Stomach (tissue), 9 donors: Measurements from ENCODE around the gene CYP26B1. TPM values are rescaled to one million over a fixed set of nuclear protein-coding genes. Genes with fewer than 3 reads are reported as not detected.

ENCODE experiments used
- DNase-seq, 2 donors: peaks; one replicate each; pipeline versions ENCODE4 v3.0.0 to v3.0.0-alpha.2; 2013 to 2019
- H3K27ac ChIP-seq, 5 donors: fragments of 200-600 bp in 4 of 5; sonication (generic) in 4 of 5; one replicate each; pipeline ENCODE4 v1.5.1; 2013 to 2019; ENCODE audit warnings: mild to moderate bottlenecking in 1 of 5, moderate library complexity in 1 of 5
- H3K27me3 ChIP-seq, 3 donors: fragments of 200-600 bp; sonication (generic); one replicate each; pipeline ENCODE4 v1.5.1; 2017 to 2019; ENCODE audit warnings: mixed run types in 1 of 3
- H3K36me3 ChIP-seq, 4 donors: fragments of 200-600 bp; sonication (generic); 1 replicate in 3 of 4; 2 replicates in 1 of 4; pipeline ENCODE4 v1.5.1; 2016 to 2019
- H3K4me1 ChIP-seq, 4 donors: fragments of 200-600 bp; sonication (generic); one replicate each; pipeline ENCODE4 v1.5.1; 2016 to 2019
- H3K4me3 ChIP-seq, 4 donors: fragments of 200-600 bp; sonication (generic) in 3 of 4; one replicate each; pipeline ENCODE4 v1.5.1; 2016 to 2019; ENCODE audit warnings: mild to moderate bottlenecking in 1 of 4
- H3K9me3 ChIP-seq, 4 donors: fragments of 200-600 bp; sonication (generic); one replicate each; pipeline ENCODE4 v1.5.1; 2016 to 2019
- CTCF ChIP-seq, 7 experiments: fragments of 450-650 bp in 4 of 7; fragments of 200-600 bp in 3 of 7; sonication (generic) in 3 of 7; IDR thresholded peaks; one replicate each; pipeline ENCODE4 v1.5.1; 2016 to 2019; ENCODE audit warnings: antibody characterized with exemption in 7 of 7, control low read depth in 2 of 7, mild to moderate bottlenecking in 1 of 7
- EP300 ChIP-seq: sonication (generic); formaldehyde crosslinking; IDR thresholded peaks from one replicate; pipeline ENCODE4 v1.6.1; 2017; ENCODE audit warnings: antibody characterized with exemption
- POLR2A ChIP-seq, 4 donors: fragments of 450-650 bp; IDR thresholded peaks; one replicate each; pipeline ENCODE4 v1.6.1; 2016; ENCODE audit warnings: antibody characterized with exemption in 4 of 4, control low read depth in 2 of 4, mild to moderate bottlenecking in 1 of 4, moderate library complexity in 1 of 4
- POLR2AphosphoS5 ChIP-seq, 3 donors: sonication (generic); formaldehyde crosslinking; IDR thresholded peaks; one replicate each; pipeline ENCODE4 v1.6.1; 2016; ENCODE audit warnings: antibody characterized with exemption in 3 of 3
- WGBS, 5 donors: extraction: QIAGEN DNeasy Blood & Tissue Kit in 3 of 5; methylation state at CpG; one replicate each; pipeline versions ENCODE4 v1.1.5 to v1.1.7; 2013 to 2018; 5-methylcytosine and 5-hydroxymethylcytosine counted together
- intact Hi-C: fragments of 100-400 bp; cut with DNase I; formaldehyde crosslinking; loops from one replicate; pipeline ENCODE4 v1.15.1; 2023; ENCODE audit warnings: low total_unique reads
- polyA plus RNA-seq, 3 donors: library from polyadenylated mRNA; stranded (reverse); fragments of 200-250 nt; gene quantifications; one replicate each; pipeline ENCODE4 v1.2.3, GENCODE V29; 2013
- total RNA-seq, 5 donors: library from RNA; depleted of rRNA; stranded (reverse); fragments of >200 nt; gene quantifications; one replicate each; pipeline versions ENCODE4 v1.1.0 to v1.2.3, GENCODE V29; 2014 to 2016
- donor health status: healthy with polysubstance abuse.
- donor health status: Bipolar disorder and iron deficiency.
- donor health status: healthy.

The CYP26B1 gene
- total and polyA plus RNA-seq, 8 donors: 0.45 to 2.4 (median 1.1) TPM; not detected in 3

DNA sequence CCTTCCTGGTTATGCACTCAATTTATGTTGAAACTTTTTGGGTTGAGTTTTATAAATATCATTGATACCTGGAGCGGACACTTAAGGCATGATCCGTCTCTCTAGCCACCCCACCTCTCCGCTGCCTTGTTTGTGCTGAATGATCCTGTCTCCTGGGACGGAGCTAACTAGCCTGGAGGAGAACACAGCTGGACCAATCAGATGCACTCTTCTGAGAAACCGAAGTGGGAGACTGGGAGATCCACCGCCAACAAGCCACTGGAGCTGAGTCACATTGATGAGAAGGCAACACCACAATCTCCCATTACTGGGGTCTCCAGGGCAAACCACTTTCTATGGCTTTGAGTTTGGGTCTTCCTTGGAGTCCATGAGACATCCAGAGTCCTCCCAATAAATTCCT, 29.3 kb downstream of the CYP26B1 start:
- Histone ChIP-seq H3K27me3 (peaks cover 0 to 27% (median 0%) of the 10 kb centered on the region in 3 donors), H3K36me3 (no peaks in the 10 kb centered on the region), H3K9me3 (peaks cover 0 to 5% (median 0%) of the 10 kb centered on the region in 4 donors), H3K4me3 (no peak overlapping the region), H3K4me1 (peaks cover 0 to 8% (median 0%) of the 10 kb centered on the region in 4 donors), H3K27ac (no peak overlapping the region)
- WGBS, 5 donors: 90 to 95% (median 93%) methylated on average over 6 of the region's 6 CpGs
- TF ChIP-seq POLR2A (IDR thresholded peaks at IDR 0.05) (no peak), EP300 (no peak), POLR2AphosphoS5 (IDR thresholded peaks at IDR 0.05) (no peak), CTCF (IDR thresholded peaks at IDR 0.05) (no peak)
- DNase-seq: no peak
- intact Hi-C loops: no loop called here

DNA sequence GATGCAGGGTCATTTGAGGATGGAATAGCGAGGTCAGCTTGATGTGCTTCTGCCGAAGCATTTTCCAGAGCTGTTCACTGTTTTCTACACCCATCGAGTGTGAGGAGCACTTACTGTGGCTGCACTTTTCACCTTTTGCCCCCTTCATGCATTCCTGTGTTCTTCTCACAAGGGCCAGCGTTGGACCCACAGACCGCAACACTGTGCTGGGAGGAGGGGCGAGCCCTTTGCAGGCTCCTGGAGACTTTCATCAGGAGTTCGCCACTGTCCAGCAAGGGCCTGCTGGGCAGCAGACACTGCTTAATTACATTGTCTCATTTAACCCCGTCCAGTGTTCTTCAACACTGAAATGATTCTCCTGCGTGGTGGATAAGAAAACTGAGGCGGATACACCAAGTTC, 29.9 kb downstream of the CYP26B1 start:
- peaks cover 0 to 3% (median 0%) of the 10 kb centered on the region in 4 donors for H3K9me3 ChIP-seq
- H3K36me3 ChIP-seq: no peaks in the 10 kb centered on the region
- DNase-seq: no peak
- H3K27me3 ChIP-seq: peaks cover 0 to 27% (median 0%) of the 10 kb centered on the region in 3 donors
- no peak overlapping the region for H3K27ac ChIP-seq
- WGBS, 5 donors: 89 to 97% (median 91%) methylated on average over 10 of the region's 10 CpGs
- H3K4me1 ChIP-seq: peaks cover 0 to 8% (median 0%) of the 10 kb centered on the region in 4 donors
- no peak overlapping the region for H3K4me3 ChIP-seq
- intact Hi-C loops: no loop called here
- TF ChIP-seq POLR2AphosphoS5 (IDR thresholded peaks at IDR 0.05) (no peak), POLR2A (IDR thresholded peaks at IDR 0.05) (no peak), CTCF (IDR thresholded peaks at IDR 0.05) (no peak), EP300 (no peak)

DNA sequence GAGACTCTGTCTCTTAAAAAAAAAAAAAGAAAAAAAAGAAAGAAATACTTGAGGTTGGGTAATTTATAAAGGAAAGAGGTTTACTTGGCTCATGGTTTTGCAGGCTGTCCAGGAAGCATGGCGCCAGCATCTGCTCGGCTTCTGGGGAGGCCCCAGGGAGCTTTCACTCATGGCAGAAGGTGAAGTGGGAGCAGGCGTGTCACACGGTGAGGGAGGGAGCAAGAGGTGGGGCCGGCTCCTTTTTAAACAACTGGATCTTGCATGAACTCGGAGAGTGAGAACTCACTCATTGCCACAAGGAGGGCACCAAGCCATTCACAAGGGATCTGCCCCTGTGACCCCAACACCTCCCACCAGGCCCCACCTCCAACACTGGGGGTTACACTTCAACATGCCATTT, 30.6 kb downstream of the CYP26B1 start:
- Histone ChIP-seq H3K4me3 (no peak overlapping the region), H3K4me1 (peaks cover 0 to 8% (median 0%) of the 10 kb centered on the region in 4 donors), H3K9me3 (no peaks in the 10 kb centered on the region), H3K36me3 (no peaks in the 10 kb centered on the region), H3K27me3 (peaks cover 0 to 27% (median 0%) of the 10 kb centered on the region in 3 donors), H3K27ac (no peak overlapping the region)
- no peak for DNase-seq
- WGBS, 5 donors: 87 to 92% (median 88%) methylated on average over 6 of the region's 6 CpGs
- intact Hi-C loops: no loop called here
- no peak for TF ChIP-seq CTCF (IDR thresholded peaks at IDR 0.05)
- TF ChIP-seq POLR2A (IDR thresholded peaks at IDR 0.05): no peak
- TF ChIP-seq POLR2AphosphoS5 (IDR thresholded peaks at IDR 0.05): no peak
- no peak for TF ChIP-seq EP300

GRCh38 chr2:72116081-72116533, 31.6 kb downstream of the CYP26B1 start:
- DNase-seq: no peak
- WGBS, 5 donors: 44 to 63% (median 52%) methylated on average over 2 to 4 of the region's 4 CpGs
- no peaks in the 10 kb centered on the region for H3K9me3 ChIP-seq
- peaks cover 0 to 8% (median 0%) of the 10 kb centered on the region in 4 donors for H3K4me1 ChIP-seq
- peaks cover 0 to 21% (median 0%) of the 10 kb centered on the region in 3 donors for H3K27me3 ChIP-seq
- no peak overlapping the region for H3K27ac ChIP-seq
- TF ChIP-seq POLR2AphosphoS5 (IDR thresholded peaks at IDR 0.05): no peak
- TF ChIP-seq EP300: no peak
- no peak for TF ChIP-seq CTCF (IDR thresholded peaks at IDR 0.05)
- no peak for TF ChIP-seq POLR2A (IDR thresholded peaks at IDR 0.05)
- intact Hi-C loops: no loop called here
- H3K4me3 ChIP-seq: no peak overlapping the region
- no peaks in the 10 kb centered on the region for H3K36me3 ChIP-seq
